Activated naive CD4-positive, alpha-beta T cell treated with anti-CD3 and anti-CD28 coated beads for 36 hours (primary cell): ENCODE results near the gene CCL2. TPM values are rescaled to one million over a fixed set of nuclear protein-coding genes. Genes with fewer than 3 reads are reported as not detected.

ENCODE experiments used
- CTCF ChIA-PET: fragments of 350-600 bp; sonication (Branson Sonifier 250); formaldehyde crosslinking; loops from one replicate; lab custom pipeline; 2021; ENCODE audit warnings: antibody characterized with exemption; lab: Charles Lee
- DNase-seq: peaks from one replicate; pipeline ENCODE4 v3.0.0-alpha.2; 2020
- H3K27ac Mint-ChIP-seq: one replicate; pipeline ENCODE4 v1.8.0; 2021; ENCODE audit warnings: mild to moderate bottlenecking, mixed read lengths
- H3K27me3 Mint-ChIP-seq: one replicate; pipeline ENCODE4 v1.8.0; 2021; ENCODE audit warnings: low read depth, mixed read lengths
- H3K36me3 Mint-ChIP-seq: one replicate; pipeline ENCODE4 v1.8.0; 2021; ENCODE audit warnings: low read depth, mixed read lengths
- H3K4me1 Mint-ChIP-seq: one replicate; pipeline ENCODE4 v1.8.0; 2021; ENCODE audit warnings: low read depth, mixed read lengths
- H3K4me3 Mint-ChIP-seq: one replicate; pipeline ENCODE4 v1.8.0; 2021; ENCODE audit warnings: mild to moderate bottlenecking, moderate library complexity, mixed read lengths
- H3K9me3 Mint-ChIP-seq: one replicate; pipeline ENCODE4 v1.8.0; 2021; ENCODE audit warnings: mixed read lengths
- intact Hi-C: fragments of 100-400 bp; cut with micrococcal nuclease; formaldehyde crosslinking; loops from one replicate; pipeline ENCODE4 v1.15.1; 2023
- total RNA-seq, 2 experiments: library from RNA; stranded (reverse); gene quantifications; one replicate each; pipeline ENCODE4 v1.2.3, GENCODE V29; 2021

Gene CCL2
- total RNA-seq, 2 experiments from 2014 or later: not detected

DNA sequence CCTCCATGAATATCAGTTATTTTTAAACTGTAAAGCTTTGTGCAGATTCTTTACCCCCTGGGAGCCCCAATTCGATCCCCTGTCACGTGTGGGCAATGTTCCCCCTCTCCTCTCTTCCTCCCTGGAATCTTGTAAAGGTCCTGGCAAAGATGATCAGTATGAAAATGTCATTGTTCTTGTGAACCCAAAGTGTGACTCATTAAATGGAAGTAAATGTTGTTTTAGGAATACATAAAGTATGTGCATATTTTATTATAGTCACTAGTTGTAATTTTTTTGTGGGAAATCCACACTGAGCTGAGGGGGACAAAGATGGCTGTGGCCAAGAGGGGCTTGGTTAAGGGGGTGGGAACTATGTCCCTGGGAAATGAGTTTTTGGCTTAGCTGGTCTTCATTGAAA, 32.8 kb downstream of the CCL2 start:
- DNase-seq: no peak
- intact Hi-C loops: no loop called here
- Mint-ChIP-seq H3K27ac (no peak overlapping the region), H3K36me3 (no peaks in the 10 kb centered on the region), H3K4me3 (no peak overlapping the region), H3K27me3 (peaks cover 21% of the 10 kb centered on the region), H3K4me1 (no peaks in the 10 kb centered on the region), H3K9me3 (no peaks in the 10 kb centered on the region)
- CTCF ChIA-PET: no interaction called here

- Mint-ChIP-seq H3K27me3 (peaks cover 17% of the 10 kb centered on the region), H3K36me3 (no peaks in the 10 kb centered on the region)
- no peak for DNase-seq
Observed at GRCh38 chr17:34290586-34290985, 35.5 kb downstream of the CCL2 start.

DNA sequence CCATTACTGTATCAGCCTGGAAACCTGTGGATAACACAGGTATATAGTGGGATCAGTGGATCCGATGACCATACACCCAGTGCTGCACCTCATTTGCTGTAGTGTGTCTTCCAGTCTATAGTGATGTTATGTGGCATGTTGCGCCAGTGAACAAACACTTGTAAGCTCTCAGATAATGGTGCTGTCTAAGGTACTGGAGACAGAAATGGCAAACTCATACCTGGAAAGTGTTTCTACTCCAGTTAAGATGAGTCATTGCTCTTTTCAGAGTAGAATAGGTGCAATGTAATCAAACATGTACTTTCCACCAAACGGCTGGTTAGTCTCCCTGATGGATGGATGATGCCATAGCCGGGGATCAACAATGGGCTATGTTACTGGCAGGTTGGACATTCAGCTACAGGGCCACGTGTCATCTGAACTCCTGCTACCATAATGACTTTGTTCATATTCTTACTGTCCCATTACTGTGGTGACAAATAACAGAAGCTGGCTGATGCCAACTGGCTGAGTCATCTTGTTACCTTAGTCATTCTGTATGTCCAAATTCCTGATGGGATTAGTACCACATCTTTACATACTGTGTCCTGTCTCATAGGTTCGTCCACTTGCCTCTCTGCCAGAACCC, 36.8 kb downstream of the CCL2 start:
- intact Hi-C loops: no loop called here
- Mint-ChIP-seq H3K36me3 (no peaks in the 10 kb centered on the region), H3K9me3 (peaks cover 2% of the 10 kb centered on the region), H3K4me3 (no peak overlapping the region), H3K27ac (no peak overlapping the region), H3K27me3 (peaks cover 17% of the 10 kb centered on the region), H3K4me1 (no peaks in the 10 kb centered on the region)
- CTCF ChIA-PET: no interaction called here
- peak; percentile 4 for DNase-seq

More at GRCh38 chr17:34290586-34290985, 35.5 kb downstream of the CCL2 start:
- H3K4me1 Mint-ChIP-seq: no peaks in the 10 kb centered on the region
- H3K9me3 Mint-ChIP-seq: peaks cover under 1% of the 10 kb centered on the region
- intact Hi-C loops: no loop called here
- H3K4me3 Mint-ChIP-seq: no peak overlapping the region
- H3K27ac Mint-ChIP-seq: no peak overlapping the region
- CTCF ChIA-PET: no interaction called here

- Mint-ChIP-seq H3K27ac (no peak overlapping the region), H3K9me3 (peaks cover 2% of the 10 kb centered on the region), H3K4me1 (no peaks in the 10 kb centered on the region), H3K27me3 (peaks cover 22% of the 10 kb centered on the region), H3K4me3 (no peak overlapping the region), H3K36me3 (no peaks in the 10 kb centered on the region)
- CTCF ChIA-PET: no interaction called here
- intact Hi-C loops: no loop called here
- DNase-seq: no peak
Observed at GRCh38 chr17:34299027-34299426, 43.9 kb downstream of the CCL2 start.

DNA sequence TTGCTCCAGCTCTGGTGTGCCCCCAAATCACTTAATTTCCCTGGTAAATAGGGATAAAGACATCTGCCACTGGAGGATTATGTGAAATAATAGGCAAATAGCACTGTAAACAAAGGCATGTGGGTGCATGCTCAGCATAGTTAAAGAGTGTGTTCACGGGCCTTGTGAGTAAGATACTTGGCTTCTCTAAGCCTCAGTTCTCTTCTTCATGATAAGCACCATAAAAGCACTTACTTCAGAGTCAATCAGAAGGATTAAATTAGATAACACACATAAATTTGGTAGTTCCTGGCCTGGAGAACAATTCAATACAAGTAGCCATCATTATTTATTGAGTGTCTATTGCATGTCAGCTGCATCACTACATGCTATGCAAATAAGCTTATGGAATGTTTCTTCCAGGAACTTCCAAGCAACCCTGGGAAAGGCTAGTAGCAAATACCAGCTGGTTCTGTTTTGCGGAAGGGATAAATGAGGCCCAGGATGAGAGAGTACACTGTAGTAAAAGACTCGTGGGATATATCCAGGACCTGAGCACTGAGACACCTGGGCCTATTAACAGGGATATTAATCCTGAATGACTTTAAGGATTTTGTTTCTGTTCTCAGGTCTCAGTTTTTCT, 45.0 kb downstream of the CCL2 start:
- H3K27ac Mint-ChIP-seq: no peak overlapping the region
- DNase-seq: no peak
- H3K36me3 Mint-ChIP-seq: no peaks in the 10 kb centered on the region
- H3K9me3 Mint-ChIP-seq: peaks cover 2% of the 10 kb centered on the region
- H3K4me3 Mint-ChIP-seq: no peak overlapping the region
- H3K4me1 Mint-ChIP-seq: no peaks in the 10 kb centered on the region
- intact Hi-C loops: no loop called here
- H3K27me3 Mint-ChIP-seq: peaks cover 22% of the 10 kb centered on the region
- CTCF ChIA-PET: interaction anchor here (1.5 kb wide), 1 partner anchor 13 kb away, joined by 3 read pairs; no protein-coding TSS in a partner anchor

- Mint-ChIP-seq H3K9me3 (no peaks in the 10 kb centered on the region), H3K27me3 (peaks cover 22% of the 10 kb centered on the region), H3K4me3 (no peak overlapping the region), H3K27ac (no peak overlapping the region), H3K4me1 (no peaks in the 10 kb centered on the region), H3K36me3 (no peaks in the 10 kb centered on the region)
- DNase-seq: no peak
- intact Hi-C loops: no loop called here
- CTCF ChIA-PET: interaction anchor here (0.6 to 1.5 kb wide), 3 partner anchors 14 to 358 kb away, joined by 3 read pairs; no protein-coding TSS in a partner anchor
Observed at GRCh38 chr17:34300652-34301370, 45.7 kb downstream of the CCL2 start.

DNA sequence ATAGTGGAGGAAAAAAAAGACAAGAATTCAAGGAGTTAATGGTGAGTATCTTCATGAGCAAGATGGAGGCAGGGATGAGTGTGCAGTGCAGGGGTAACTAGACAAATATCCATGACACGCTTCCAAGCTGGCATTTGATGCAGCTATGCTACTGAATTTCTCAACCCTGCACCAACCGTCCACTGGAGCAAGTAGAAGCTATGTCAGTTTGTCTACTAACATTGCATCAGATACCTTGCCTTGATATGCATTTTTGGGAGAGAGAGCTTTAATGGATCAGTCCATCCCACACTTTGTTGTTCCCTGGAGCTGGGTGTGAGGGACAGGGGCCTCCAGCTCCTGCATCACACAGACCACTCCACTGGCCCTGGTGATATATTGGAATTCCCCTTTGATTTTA, 46.9 kb downstream of the CCL2 start:
- no peak for DNase-seq
- H3K4me3 Mint-ChIP-seq: no peak overlapping the region
- CTCF ChIA-PET: no interaction called here
- no peaks in the 10 kb centered on the region for H3K9me3 Mint-ChIP-seq
- H3K27me3 Mint-ChIP-seq: peaks cover 20% of the 10 kb centered on the region
- H3K27ac Mint-ChIP-seq: no peak overlapping the region
- peaks cover 1% of the 10 kb centered on the region for H3K4me1 Mint-ChIP-seq
- no peaks in the 10 kb centered on the region for H3K36me3 Mint-ChIP-seq
- intact Hi-C loops: no loop called here

GRCh38 chr17:34302636-34303035, 47.6 kb downstream of the CCL2 start:
- CTCF ChIA-PET: no interaction called here
- H3K27me3 Mint-ChIP-seq: peaks cover 20% of the 10 kb centered on the region
- H3K9me3 Mint-ChIP-seq: no peaks in the 10 kb centered on the region

GRCh38 chr17:34303606-34304005, 48.5 kb downstream of the CCL2 start:
- no peak overlapping the region for H3K4me3 Mint-ChIP-seq
- peaks cover 2% of the 10 kb centered on the region for H3K4me1 Mint-ChIP-seq
- DNase-seq: no peak
- H3K27me3 Mint-ChIP-seq: peaks cover 16% of the 10 kb centered on the region
- intact Hi-C loops: no loop called here
- H3K36me3 Mint-ChIP-seq: no peaks in the 10 kb centered on the region
- CTCF ChIA-PET: no interaction called here
- no peaks in the 10 kb centered on the region for H3K9me3 Mint-ChIP-seq
- H3K27ac Mint-ChIP-seq: no peak overlapping the region

More at GRCh38 chr17:34302636-34303035, 47.6 kb downstream of the CCL2 start:
- Mint-ChIP-seq H3K4me1 (peaks cover 2% of the 10 kb centered on the region), H3K36me3 (no peaks in the 10 kb centered on the region), H3K4me3 (no peak overlapping the region), H3K27ac (no peak overlapping the region)
- no peak for DNase-seq
- intact Hi-C loops: no loop called here

DNA sequence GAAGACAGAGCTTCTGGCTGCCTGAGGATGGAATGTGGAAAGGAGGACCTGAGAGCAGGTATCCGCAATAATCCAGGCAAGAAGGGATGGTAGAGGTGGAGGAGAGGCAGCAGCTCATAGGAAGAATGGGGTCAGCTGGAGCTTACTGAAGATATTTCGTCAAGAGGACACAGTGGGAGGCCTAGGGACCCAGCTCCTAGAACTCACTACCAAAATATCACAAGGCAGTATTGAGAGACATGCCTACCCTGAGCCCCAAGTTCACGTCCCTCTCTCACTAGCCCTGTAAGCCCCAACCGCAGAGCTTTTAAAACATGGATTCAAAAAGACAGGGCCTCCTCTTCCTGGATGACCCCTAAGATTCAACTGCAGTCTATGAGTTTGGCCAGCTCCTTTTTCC, 50.0 kb downstream of the CCL2 start:
- Mint-ChIP-seq H3K27ac (no peak overlapping the region), H3K4me3 (no peak overlapping the region), H3K36me3 (no peaks in the 10 kb centered on the region), H3K27me3 (peaks cover 11% of the 10 kb centered on the region), H3K9me3 (no peaks in the 10 kb centered on the region), H3K4me1 (peaks cover 2% of the 10 kb centered on the region)
- intact Hi-C loops: no loop called here
- DNase-seq: no peak
- CTCF ChIA-PET: interaction anchor here (0.7 to 0.9 kb wide), 3 partner anchors 56 to 94 kb away, joined by 3 read pairs; no protein-coding TSS in a partner anchor

DNA sequence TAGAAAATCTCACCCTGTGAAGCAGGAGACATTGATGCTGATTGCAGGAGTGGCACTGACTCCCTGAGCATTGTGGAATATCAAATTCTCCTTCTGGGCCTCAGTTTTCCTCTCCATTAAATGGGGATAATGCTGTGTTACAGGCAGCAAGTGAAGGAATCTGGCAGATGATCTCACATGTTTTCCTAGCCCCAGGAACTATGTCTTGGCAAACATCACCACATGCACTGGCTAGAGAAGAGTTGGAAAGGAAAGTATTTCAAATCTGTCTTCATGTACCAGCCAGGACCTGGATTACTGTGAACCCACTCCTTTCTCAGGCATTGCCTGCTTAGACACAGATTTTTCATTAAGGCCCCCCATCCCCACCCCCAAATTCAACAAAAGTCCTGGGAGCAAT, 50.5 kb downstream of the CCL2 start:
- intact Hi-C loops: loop anchor here (2.0 kb wide), 1 partner anchor 105 kb away; no protein-coding TSS in a partner anchor
- no peak for DNase-seq
- CTCF ChIA-PET: interaction anchor here (0.9 kb wide), 1 partner anchor 93 kb away, joined by 3 read pairs; no protein-coding TSS in a partner anchor
- Mint-ChIP-seq H3K9me3 (no peaks in the 10 kb centered on the region), H3K36me3 (no peaks in the 10 kb centered on the region), H3K27ac (no peak overlapping the region), H3K4me3 (no peak overlapping the region), H3K4me1 (peaks cover 2% of the 10 kb centered on the region), H3K27me3 (peaks cover 7% of the 10 kb centered on the region)

GRCh38 chr17:34306466-34306865, 51.4 kb downstream of the CCL2 start:
- intact Hi-C loops: loop anchor here (2.0 kb wide), 1 partner anchor 106 kb away; no protein-coding TSS in a partner anchor
- Mint-ChIP-seq H3K27me3 (peaks cover 5% of the 10 kb centered on the region), H3K36me3 (no peaks in the 10 kb centered on the region), H3K9me3 (no peaks in the 10 kb centered on the region), H3K4me1 (peaks cover 2% of the 10 kb centered on the region), H3K27ac (no peak overlapping the region), H3K4me3 (no peak overlapping the region)
- CTCF ChIA-PET: interaction anchor here (0.6 to 1.3 kb wide), 3 partner anchors 51 to 133 kb away, joined by 3 to 5 read pairs (median 3); no protein-coding TSS in a partner anchor
- no peak for DNase-seq
